Fibroblast of lung (primary cell): Measurements from ENCODE around the gene BRCA2. TPM values are rescaled to one million over a fixed set of nuclear protein-coding genes. Genes with fewer than 3 reads are reported as not detected.

Source experiments
- DNase-seq, 2 donors: peaks; one replicate each; pipeline versions ENCODE4 v3.0.0 to v3.0.0-alpha.2; 2010; ENCODE audit warnings: low read depth in 2 of 2
- H2AFZ ChIP-seq: 2 replicates; pipeline ENCODE4 v1.5.1; 2012; ENCODE audit warnings: low read length, control low read depth, inconsistent platforms
- H3K27ac ChIP-seq: 2 replicates; pipeline ENCODE4 v1.5.1; 2011; ENCODE audit warnings: low read length, control low read depth; ENCODE audit not compliant: insufficient read depth
- H3K27me3 ChIP-seq: 2 replicates; pipeline ENCODE4 v1.5.1; 2011; ENCODE audit warnings: mild to moderate bottlenecking, low read length; ENCODE audit not compliant: control insufficient read depth, insufficient read depth
- H3K36me3 ChIP-seq: 2 replicates; pipeline ENCODE4 v1.5.1; 2011; ENCODE audit warnings: low read length; ENCODE audit not compliant: control insufficient read depth, insufficient read depth
- H3K4me1 ChIP-seq: 2 replicates; pipeline ENCODE4 v1.5.1; 2011; ENCODE audit warnings: low read length; ENCODE audit not compliant: control insufficient read depth, insufficient read depth; ENCODE audit errors: extremely low read depth
- H3K4me2 ChIP-seq: 2 replicates; pipeline ENCODE4 v1.5.1; 2011; ENCODE audit warnings: low read length, control low read depth; ENCODE audit not compliant: insufficient read depth; ENCODE audit errors: extremely low read depth
- H3K4me3 ChIP-seq, 4 experiments: fragments of 200-600 bp in 1 of 4; sonication (generic) in 1 of 4; replicated peaks in 1 of 4; 2 replicates each; pipeline ENCODE4 v1.5.1; 2011 to 2016; ENCODE audit warnings: low read length in 4 of 4, low read depth in 3 of 4, mild to moderate bottlenecking in 3 of 4, control low read depth in 2 of 4, inconsistent platforms in 1 of 4, mixed read lengths in 1 of 4; ENCODE audit not compliant: insufficient read depth in 1 of 4; ENCODE audit errors: control extremely low read depth in 1 of 4
- H3K79me2 ChIP-seq: 2 replicates; pipeline ENCODE4 v1.5.1; 2012; ENCODE audit warnings: mild to moderate bottlenecking, low read length, inconsistent platforms; ENCODE audit not compliant: control insufficient read depth, insufficient read depth
- H3K9ac ChIP-seq: 2 replicates; pipeline ENCODE4 v1.5.1; 2011; ENCODE audit warnings: mild to moderate bottlenecking, low read length, control low read depth; ENCODE audit not compliant: insufficient read depth
- H3K9me3 ChIP-seq: 2 replicates; pipeline ENCODE4 v1.5.1; 2012; ENCODE audit warnings: low read depth, low read length; ENCODE audit not compliant: control insufficient read depth, insufficient read depth
- H4K20me1 ChIP-seq: 2 replicates; pipeline ENCODE4 v1.5.1; 2011; ENCODE audit warnings: low read length; ENCODE audit not compliant: control insufficient read depth, insufficient read depth; ENCODE audit errors: extremely low read depth
- EZH2 ChIP-seq: IDR thresholded peaks from 2 replicates; pipeline ENCODE4 v1.5.1; 2012; ENCODE audit warnings: low read length, control low read depth, mild to moderate bottlenecking; ENCODE audit errors: missing control alignments
- polyA plus RNA-seq, 2 donors: library from polyadenylated mRNA; depleted of rRNA in 1 of 2; stranded (reverse) in 1 of 2; unstranded in 1 of 2; fragments of >200 nt; gene quantifications; 2 replicates each; pipeline ENCODE4 v1.2.1, GENCODE V29; 2011 to 2012; ENCODE audit warnings: missing spikeins in 1 of 2
- total RNA-seq: library from RNA; depleted of rRNA; stranded (reverse); fragments of >200 nt; gene quantifications from 2 replicates; pipeline ENCODE4 v1.2.1, GENCODE V29; 2014
- TF ChIP-seq, protein P1 (sequence below), 2 donors: IDR thresholded peaks in 1 of 2; conservative IDR thresholded peaks in 1 of 2; 1 replicate in 1 of 2; 2 replicates in 1 of 2; pipeline ENCODE4 v1.5.1; 2011 to 2012; ENCODE audit warnings: low read length in 2 of 2, control low read depth in 1 of 2, inconsistent platforms in 1 of 2, low read depth in 1 of 2, mild to moderate bottlenecking in 1 of 2

BRCA2 gene
- total and polyA plus RNA-seq, 2 donors (not counting 1 experiment from before 2014, with no cell fraction given): 2.0 to 4.5 TPM

- Histone ChIP-seq H3K4me3 (no peak overlapping the region), H2AFZ (peak overlapping the region; percentile 32), H4K20me1 (no peaks in the 10 kb centered on the region), H3K27ac (no peak overlapping the region), H3K9me3 (no peaks in the 10 kb centered on the region), H3K36me3 (no peaks in the 10 kb centered on the region), H3K4me1 (no peaks in the 10 kb centered on the region), H3K27me3 (no peaks in the 10 kb centered on the region), H3K4me2 (no peak overlapping the region), H3K9ac (no peak overlapping the region), H3K79me2 (no peaks in the 10 kb centered on the region)
- peak; percentile 4 to 61 for DNase-seq
- TF ChIP-seq EZH2: no peak
- TF ChIP-seq, protein P1, sequence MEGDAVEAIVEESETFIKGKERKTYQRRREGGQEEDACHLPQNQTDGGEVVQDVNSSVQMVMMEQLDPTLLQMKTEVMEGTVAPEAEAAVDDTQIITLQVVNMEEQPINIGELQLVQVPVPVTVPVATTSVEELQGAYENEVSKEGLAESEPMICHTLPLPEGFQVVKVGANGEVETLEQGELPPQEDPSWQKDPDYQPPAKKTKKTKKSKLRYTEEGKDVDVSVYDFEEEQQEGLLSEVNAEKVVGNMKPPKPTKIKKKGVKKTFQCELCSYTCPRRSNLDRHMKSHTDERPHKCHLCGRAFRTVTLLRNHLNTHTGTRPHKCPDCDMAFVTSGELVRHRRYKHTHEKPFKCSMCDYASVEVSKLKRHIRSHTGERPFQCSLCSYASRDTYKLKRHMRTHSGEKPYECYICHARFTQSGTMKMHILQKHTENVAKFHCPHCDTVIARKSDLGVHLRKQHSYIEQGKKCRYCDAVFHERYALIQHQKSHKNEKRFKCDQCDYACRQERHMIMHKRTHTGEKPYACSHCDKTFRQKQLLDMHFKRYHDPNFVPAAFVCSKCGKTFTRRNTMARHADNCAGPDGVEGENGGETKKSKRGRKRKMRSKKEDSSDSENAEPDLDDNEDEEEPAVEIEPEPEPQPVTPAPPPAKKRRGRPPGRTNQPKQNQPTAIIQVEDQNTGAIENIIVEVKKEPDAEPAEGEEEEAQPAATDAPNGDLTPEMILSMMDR (conservative IDR thresholded peaks at IDR 0.05 in 1 of 2, IDR thresholded peaks at IDR 0.05 in 1 of 2; ENCODE audit: low read depth in 1 of 2, low read length in 2 of 2): peak; percentile 48 to 72
Observed at GRCh38 chr13:32381539-32381938, 66.2 kb downstream of the BRCA2 start.

GRCh38 chr13:32383836-32384618 lies 68.7 kb downstream of the BRCA2 start:
- no peak for DNase-seq
- no peaks in the 10 kb centered on the region for H3K4me1 ChIP-seq
- H3K36me3 ChIP-seq: no peaks in the 10 kb centered on the region
- H3K4me3 ChIP-seq: no peak overlapping the region
- H3K27me3 ChIP-seq: no peaks in the 10 kb centered on the region
- no peak overlapping the region for H3K9ac ChIP-seq
- no peaks in the 10 kb centered on the region for H3K79me2 ChIP-seq
- TF ChIP-seq, protein P1 (conservative IDR thresholded peaks at IDR 0.05 in 1 of 2, IDR thresholded peaks at IDR 0.05 in 1 of 2; ENCODE audit: low read depth in 1 of 2, low read length in 2 of 2): no peak
- TF ChIP-seq EZH2: no peak
- H3K27ac ChIP-seq: no peak overlapping the region
- H2AFZ ChIP-seq: no peak overlapping the region
- H4K20me1 ChIP-seq: no peaks in the 10 kb centered on the region
- H3K9me3 ChIP-seq: no peaks in the 10 kb centered on the region
- no peak overlapping the region for H3K4me2 ChIP-seq

DNA sequence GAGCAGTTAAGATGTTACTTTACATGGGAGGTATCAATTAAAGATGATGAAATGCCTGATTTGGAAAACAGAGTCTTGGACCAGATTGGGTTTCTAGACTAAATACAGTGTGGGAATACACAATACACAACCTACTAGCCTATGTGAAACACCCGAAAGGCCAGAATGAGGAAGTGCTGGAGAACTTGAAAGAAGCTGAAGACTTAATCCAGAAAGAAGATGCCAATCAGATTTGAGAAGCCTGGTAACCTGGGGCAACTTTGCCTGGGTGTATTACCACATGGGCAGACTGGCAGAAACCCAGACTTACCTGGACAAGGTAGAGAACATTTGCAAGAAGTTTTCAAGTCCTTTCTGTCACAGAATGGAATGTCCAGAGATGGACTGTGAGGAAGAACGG lies 69.4 kb downstream of the BRCA2 start:
- Histone ChIP-seq H3K4me3 (no peak overlapping the region), H3K79me2 (no peaks in the 10 kb centered on the region), H3K9me3 (no peaks in the 10 kb centered on the region), H2AFZ (no peak overlapping the region), H3K9ac (no peak overlapping the region), H3K4me1 (no peaks in the 10 kb centered on the region), H3K27me3 (no peaks in the 10 kb centered on the region), H3K36me3 (no peaks in the 10 kb centered on the region), H3K4me2 (no peak overlapping the region), H4K20me1 (no peaks in the 10 kb centered on the region), H3K27ac (no peak overlapping the region)
- no peak for DNase-seq
- no peak for TF ChIP-seq EZH2
